ENCODE data around the gene CASP1. TPM values are rescaled to one million over a fixed set of nuclear protein-coding genes. Genes with fewer than 3 reads are reported as not detected.

CASP1 gene
- total and polyA plus RNA-seq, 2 experiments from 2014 or later, result 0.12 TPM; not detected in 1

- no peaks in the 10 kb centered on the region for H3K27me3 ChIP-seq
- DNase-seq (ENCODE audit: low read depth in 1 of 2, low spot score in 1 of 2), result no peak
- no peaks in the 10 kb centered on the region for H3K36me3 ChIP-seq
- no peak overlapping the region for H3K4me3 ChIP-seq
- H3K27ac ChIP-seq, result no peak overlapping the region
- TF ChIP-seq CTCF (IDR thresholded peaks at IDR 0.05; ENCODE audit: low read depth, low read length), result no peak
- no peaks in the 10 kb centered on the region for H3K9me3 ChIP-seq (ENCODE audit: low read depth)
- H3K4me1 ChIP-seq (ENCODE audit: low read depth), result peaks cover 6% of the 10 kb centered on the region
Observed at GRCh38 chr11:105056446-105056845, 21.5 kb upstream of the CASP1 start.

- Histone ChIP-seq H3K9me3 (ENCODE audit: low read depth) (no peaks in the 10 kb centered on the region), H3K27ac (no peak overlapping the region), H3K36me3 (no peaks in the 10 kb centered on the region), H3K27me3 (no peaks in the 10 kb centered on the region), H3K4me1 (ENCODE audit: low read depth) (peaks cover 6% of the 10 kb centered on the region), H3K4me3 (no peak overlapping the region)
- no peak for TF ChIP-seq CTCF (IDR thresholded peaks at IDR 0.05; ENCODE audit: low read depth, low read length)
- no peak for DNase-seq (ENCODE audit: low read depth in 1 of 2, low spot score in 1 of 2)
Observed at GRCh38 chr11:105054723-105055493, 20.0 kb upstream of the CASP1 start.

- Histone ChIP-seq H3K27me3 (no peaks in the 10 kb centered on the region), H3K27ac (no peak overlapping the region), H3K36me3 (no peaks in the 10 kb centered on the region), H3K4me3 (no peak overlapping the region), H3K4me1 (ENCODE audit: low read depth) (peaks cover 6% of the 10 kb centered on the region), H3K9me3 (ENCODE audit: low read depth) (no peaks in the 10 kb centered on the region)
- no peak for TF ChIP-seq CTCF (IDR thresholded peaks at IDR 0.05; ENCODE audit: low read depth, low read length)
- no peak for DNase-seq (ENCODE audit: low read depth in 1 of 2, low spot score in 1 of 2)
Observed at GRCh38 chr11:105052487-105052886, 17.5 kb upstream of the CASP1 start.

GRCh38 chr11:105051559-105051958 lies 16.6 kb upstream of the CASP1 start:
- Histone ChIP-seq H3K4me1 (ENCODE audit: low read depth) (peaks cover 6% of the 10 kb centered on the region), H3K9me3 (ENCODE audit: low read depth) (no peaks in the 10 kb centered on the region), H3K27me3 (no peaks in the 10 kb centered on the region), H3K36me3 (no peaks in the 10 kb centered on the region), H3K4me3 (no peak overlapping the region), H3K27ac (no peak overlapping the region)
- DNase-seq (ENCODE audit: low read depth in 1 of 2, low spot score in 1 of 2), result no peak
- TF ChIP-seq CTCF (IDR thresholded peaks at IDR 0.05; ENCODE audit: low read depth, low read length), result no peak

- H3K27me3 ChIP-seq, result no peaks in the 10 kb centered on the region
- TF ChIP-seq CTCF (IDR thresholded peaks at IDR 0.05; ENCODE audit: low read depth, low read length), result no peak
- no peak for DNase-seq (ENCODE audit: low read depth in 1 of 2, low spot score in 1 of 2)
- H3K4me1 ChIP-seq (ENCODE audit: low read depth), result peaks cover 6% of the 10 kb centered on the region
- no peaks in the 10 kb centered on the region for H3K36me3 ChIP-seq
- H3K27ac ChIP-seq, result no peak overlapping the region
- H3K9me3 ChIP-seq (ENCODE audit: low read depth), result no peaks in the 10 kb centered on the region
- H3K4me3 ChIP-seq, result no peak overlapping the region
Observed at GRCh38 chr11:105049481-105049880, 14.5 kb upstream of the CASP1 start.
